K562 (cell line): Measurements from ENCODE around the gene CYB561A3. TPM values are rescaled to one million over a fixed set of nuclear protein-coding genes. Genes with fewer than 3 reads are reported as not detected.

Experiments
- ATAC-seq: fragments of 200-7000 bp; cut with Tn5 transposase; 3 replicates; pipeline ENCODE4 v1.9.1; 2020; ENCODE audit warnings: moderate library complexity
- BruUV-seq: library from RNA; stranded (reverse); fragments of 400-500 nt; replicated peaks from 2 replicates; lab custom pipeline; 2021; lab: Mats Ljungman, UMichigan
- CTCF ChIA-PET: fragments of 300-600 bp; formaldehyde crosslinking; extraction: SDS; loops from one replicate; lab custom pipeline; 2021; ENCODE audit warnings: low intra/inter-chr PET ratio; lab: Yijun Ruan, JAX
- POLR2A ChIA-PET: fragments of 300-600, 350-650 bp; sonication (Branson Sonifier 250); formaldehyde crosslinking; extraction: SDS; loops from one replicate; lab custom pipeline; 2021; ENCODE audit warnings: antibody characterized with exemption, inconsistent platforms; lab: Yijun Ruan, JAX
- DNase-seq, 4 experiments: peaks; one replicate each; pipeline versions ENCODE4 v3.0.0 to v3.0.0-alpha.2; 2011 to 2018; ENCODE audit warnings: low spot score in 3 of 4, mixed read lengths in 3 of 4; ENCODE audit errors: extremely low read depth in 1 of 4
- FAIRE-seq: peaks from 2 replicates; lab custom pipeline; 2011; peaks lifted over from hg19 to GRCh38; lab: Jason Lieb, UNC
- H2AFZ ChIP-seq: 2 replicates; pipeline ENCODE4 v1.6.0; 2011; ENCODE audit warnings: low read depth, low read length, control low read depth, inconsistent platforms
- H3K27ac ChIP-seq: fragments of 200-600 bp; 3 replicates; pipeline ENCODE4 v1.8.0; 2011; ENCODE audit warnings: low read depth, mild to moderate bottlenecking, control low read depth, inconsistent platforms, low read length, moderate library complexity, mixed read lengths; ENCODE audit errors: extremely low read depth
- H3K27me3 ChIP-seq, 2 experiments: fragments of 300-600 bp in 1 of 2; 2 replicates in 1 of 2; 3 replicates in 1 of 2; pipeline versions ENCODE4 v1.6.0 to v1.8.0; 2011; ENCODE audit warnings: inconsistent platforms in 2 of 2, low read length in 2 of 2, mild to moderate bottlenecking in 1 of 2, mixed read lengths in 1 of 2, moderate library complexity in 1 of 2; ENCODE audit not compliant: control insufficient read depth in 2 of 2, insufficient read depth in 2 of 2
- H3K36me3 ChIP-seq: fragments of 300-600 bp; 3 replicates; pipeline ENCODE4 v1.8.0; 2011; ENCODE audit warnings: mild to moderate bottlenecking, low read length, inconsistent platforms; ENCODE audit not compliant: control insufficient read depth, insufficient read depth
- H3K4me1 ChIP-seq, 2 experiments: fragments of 200-600 bp in 1 of 2; replicated peaks in 1 of 2; 2 replicates in 1 of 2; 3 replicates in 1 of 2; pipeline versions ENCODE4 v1.5.1 to v1.8.0; 2011; ENCODE audit warnings: inconsistent platforms in 2 of 2, low read length in 2 of 2, mild to moderate bottlenecking in 1 of 2, mixed read lengths in 1 of 2, moderate library complexity in 1 of 2; ENCODE audit not compliant: control insufficient read depth in 2 of 2, insufficient read depth in 2 of 2
- H3K4me2 ChIP-seq: 2 replicates; pipeline ENCODE4 v1.6.1; 2011; ENCODE audit warnings: low read length, control low read depth, inconsistent platforms, mixed read lengths; ENCODE audit not compliant: insufficient read depth
- H3K4me3 ChIP-seq: fragments of 200-600 bp; sonication (generic), shearing (Covaris generic); 2 replicates; pipeline ENCODE4 v1.5.1; 2016; ENCODE audit warnings: control low read depth, inconsistent platforms
- H3K79me2 ChIP-seq: fragments of 200-600 bp; 3 replicates; pipeline ENCODE4 v1.8.0; 2011; ENCODE audit warnings: low read length, inconsistent platforms; ENCODE audit not compliant: control insufficient read depth, insufficient read depth
- H3K9ac ChIP-seq, 2 experiments: 2 replicates each; pipeline versions ENCODE4 v1.6.0 to v1.6.1; 2011; ENCODE audit warnings: low read depth in 2 of 2, low read length in 2 of 2, control low read depth in 1 of 2, inconsistent platforms in 1 of 2, mild to moderate bottlenecking in 1 of 2, mixed read lengths in 1 of 2; ENCODE audit not compliant: insufficient read depth in 1 of 2
- H3K9me1 ChIP-seq: one replicate; pipeline ENCODE4 v1.6.0; 2011; ENCODE audit warnings: inconsistent platforms, mild to moderate bottlenecking, low read length, moderate library complexity; ENCODE audit not compliant: control insufficient read depth, insufficient read depth
- H3K9me3 ChIP-seq: replicated peaks from 2 replicates; pipeline ENCODE4 v1.5.1; 2011; ENCODE audit warnings: low read depth, low read length, inconsistent platforms; ENCODE audit not compliant: control insufficient read depth, insufficient read depth
- H4K20me1 ChIP-seq: replicated peaks from 2 replicates; pipeline ENCODE4 v1.6.1; 2011; ENCODE audit warnings: low read length, inconsistent platforms, mixed read lengths; ENCODE audit not compliant: control insufficient read depth, insufficient read depth
- ARNT ChIP-seq, 2 experiments: fragments of 450-650 bp; IDR thresholded peaks; 2 replicates each; pipeline ENCODE4 v1.6.1; 2016; ENCODE audit warnings: mild to moderate bottlenecking in 1 of 2
- ATF3 ChIP-seq, 2 experiments: fragments of 450-650 bp in 1 of 2; sonication (generic) in 1 of 2; formaldehyde crosslinking in 1 of 2; IDR thresholded peaks in 1 of 2; conservative IDR thresholded peaks in 1 of 2; 2 replicates each; pipeline versions ENCODE4 v1.6.1 to v1.8.1; 2016 to 2023; ENCODE audit warnings: mild to moderate bottlenecking in 2 of 2, moderate library complexity in 2 of 2, inconsistent platforms in 1 of 2, missing genetic modification reagents in 1 of 2
- ATF7 ChIP-seq: fragments of 450-650 bp; IDR thresholded peaks from 2 replicates; pipeline ENCODE4 v1.7.1; 2014; ENCODE audit warnings: mild to moderate bottlenecking, moderate library complexity
- BCOR ChIP-seq: fragments of 450-650 bp; IDR thresholded peaks from 2 replicates; pipeline ENCODE4 v1.6.1; 2016
- CLOCK ChIP-seq: fragments of 250-450 bp; sonication (Bioruptor Pico); IDR thresholded peaks from 2 replicates; pipeline ENCODE4 v1.4.0; 2020; ENCODE audit warnings: mild to moderate bottlenecking, moderate library complexity, borderline replicate concordance
- CREB1 ChIP-seq, 2 experiments: sonication (generic) in 1 of 2; formaldehyde crosslinking in 1 of 2; IDR thresholded peaks; 2 replicates each; pipeline versions ENCODE4 v1.6.1 to v1.8.0; 2012 to 2022; ENCODE audit warnings: inconsistent platforms in 1 of 2, mild to moderate bottlenecking in 1 of 2, missing genetic modification reagents in 1 of 2, moderate library complexity in 1 of 2
- HMG20A ChIP-seq: fragments of 450-650 bp; formaldehyde crosslinking; conservative IDR thresholded peaks from 2 replicates; pipeline ENCODE4 v1.4.0; 2020; ENCODE audit warnings: mild to moderate bottlenecking, mixed read lengths
- KDM1A ChIP-seq, 2 experiments: fragments of 450-650 bp; IDR thresholded peaks; 2 replicates each; pipeline ENCODE4 v1.6.1; 2016; ENCODE audit warnings: mild to moderate bottlenecking in 2 of 2
- NFIX ChIP-seq: fragments of 250-450 bp; sonication (Bioruptor Pico); IDR thresholded peaks from 2 replicates; pipeline ENCODE4 v1.4.0; 2020; ENCODE audit warnings: low read depth, mild to moderate bottlenecking, moderate library complexity
- PCBP2 ChIP-seq: fragments of 200-400 bp; formaldehyde crosslinking; IDR thresholded peaks from 2 replicates; pipeline ENCODE4 v1.6.1; 2018; ENCODE audit warnings: low read length, low read depth, mild to moderate bottlenecking, moderate library complexity; ENCODE audit not compliant: poor library complexity, severe bottlenecking
- POLR2A ChIP-seq: fragments of 450-650 bp; conservative IDR thresholded peaks from 2 replicates; pipeline ENCODE4 v1.6.1; 2016
- RNF2 ChIP-seq: sonication (generic); IDR thresholded peaks from 2 replicates; pipeline ENCODE4 v1.6.1; 2016
- SMAD2 ChIP-seq: fragments of 150-350 bp; IDR thresholded peaks from 2 replicates; pipeline ENCODE4 v1.6.1; 2014; ENCODE audit warnings: low read depth, mild to moderate bottlenecking, low read length
- ZC3H11A ChIP-seq: IDR thresholded peaks from 2 replicates; pipeline ENCODE4 v1.6.1; 2012; ENCODE audit warnings: low read depth, low read length, improper control_type of control experiment
- ZFP36 ChIP-seq: fragments of 150-350 bp; IDR thresholded peaks from 2 replicates; pipeline ENCODE4 v1.6.1; 2018; ENCODE audit warnings: low read length, low read depth; ENCODE audit not compliant: partially characterized antibody
- ZNF212 ChIP-seq: fragments of 450-650 bp; formaldehyde crosslinking; IDR thresholded peaks from 2 replicates; pipeline ENCODE4 v1.4.0; 2020; ENCODE audit warnings: mild to moderate bottlenecking
- ZNF280B ChIP-seq: fragments of 250-450 bp; sonication (Bioruptor Pico); IDR thresholded peaks from 2 replicates; pipeline ENCODE4 v1.5.1; 2021; ENCODE audit warnings: mild to moderate bottlenecking
- ZNF316 ChIP-seq: fragments of 450-650 bp; IDR thresholded peaks from 2 replicates; pipeline ENCODE4 v1.6.1; 2016
- ZNF668 ChIP-seq: fragments of 250-450 bp; sonication (Bioruptor Pico); IDR thresholded peaks from 2 replicates; pipeline ENCODE4 v1.8.0; 2022; ENCODE audit warnings: mild to moderate bottlenecking, inconsistent platforms
- ZNF695 ChIP-seq: fragments of 450-650 bp; formaldehyde crosslinking; IDR thresholded peaks from 2 replicates; pipeline ENCODE4 v1.4.0; 2020; ENCODE audit warnings: mild to moderate bottlenecking, moderate library complexity
- WGBS: fragments of 100-300 bp; shearing (Covaris generic); methylation state at CpG from one replicate; pipeline ENCODE4 v1.1.6; 2016; ENCODE audit warnings: low coverage, mixed read lengths; ENCODE audit not compliant: insufficient coverage; ENCODE audit errors: missing lambda C conversion rate; 5-methylcytosine and 5-hydroxymethylcytosine counted together
- in situ Hi-C: fragments of 300-500 bp; cut with MboI; formaldehyde crosslinking; loops from 4 replicates; pipeline ENCODE4 v1.15.0; 2018; ENCODE audit warnings: inconsistent platforms, mixed read lengths
- intact Hi-C: fragments of 100-400 bp; cut with micrococcal nuclease; formaldehyde crosslinking; loops from 2 replicates; pipeline ENCODE4 v1.14.2; 2022
- polyA plus RNA-seq, 8 experiments: library from polyadenylated mRNA; depleted of rRNA in 4 of 8; stranded (reverse) in 5 of 8; unstranded in 3 of 8; fragments of >200 nt; fragmentation: Nextera tagmentation in 2 of 8; fragmentation: Illumina TruSeq in 1 of 8; extraction: Ambion mirVana in 2 of 8; extraction: Trizol in 1 of 8; gene quantifications; 2 replicates each; pipeline versions ENCODE4 v1.2.1 to v1.2.3, GENCODE V29; 2011 to 2014; ENCODE audit warnings: inconsistent platforms in 1 of 8, missing spikeins in 1 of 8
- total RNA-seq, 7 experiments: library from RNA; depleted of rRNA in 6 of 7; stranded (reverse); fragments of >200 nt in 6 of 7; fragmentation: Illumina TruSeq in 2 of 7; extraction: Trizol in 2 of 7; gene quantifications; 2 replicates each; pipeline versions ENCODE4 v1.2.1 to v1.2.3, GENCODE V29; 2011 to 2021; ENCODE audit warnings: low replicate concordance in 1 of 7

Gene CYB561A3
- total and polyA plus RNA-seq, 9 of the 15 experiments (the other 6 are each of a cell fraction or from before 2014, with no cell fraction given) = 29.2 to 78.9 (median 37.9) TPM

GRCh38 chr11:61340979-61341378 lies 20.7 kb downstream of the CYB561A3 start:
- H3K27ac ChIP-seq = no peak overlapping the region
- POLR2A ChIA-PET = interaction anchor here (1.6 to 3.1 kb wide), 3 partner anchors 10 to 20 kb away, joined by 7 to 29 read pairs (median 8); partner anchors contain the start of genes CYB561A3 and TMEM138
- H3K27me3 ChIP-seq = no peaks in the 10 kb centered on the region
- no peak overlapping the region for H2AFZ ChIP-seq
- intact Hi-C loops = no loop called here
- H3K9me3 ChIP-seq = no peaks in the 10 kb centered on the region
- in situ Hi-C loops = no loop called here
- H3K79me2 ChIP-seq = peaks cover 2% of the 10 kb centered on the region; the same call in 1 of the 3 replicates
- H4K20me1 ChIP-seq = no peaks in the 10 kb centered on the region
- H3K36me3 ChIP-seq = peaks cover 28% of the 10 kb centered on the region; the same call in 2 of the 3 replicates
- no peaks in the 10 kb centered on the region for H3K9me1 ChIP-seq
- no TSS peak for BruUV-seq
- DNase-seq (no peak), ATAC-seq (no peak), FAIRE-seq (no peak)
- CTCF ChIA-PET = interaction anchor here (0.7 kb wide), 1 partner anchor 510 kb away, joined by 4 read pairs; no protein-coding TSS in a partner anchor
- TF ChIP-seq ARNT (IDR thresholded peaks at IDR 0.05) = no peak
- TF ChIP-seq POLR2A = no peak
- TF ChIP-seq ZFP36 = peak; percentile 52
- TF ChIP-seq ZNF316 = no peak
- no peak for TF ChIP-seq ZNF280B (CRISPR knock-in tag)
- TF ChIP-seq KDM1A (IDR thresholded peaks at IDR 0.05) = 0 out of 4 replicates have a peak, but pooled peaks have one; percentile 27 to 44
- no peak for TF ChIP-seq CREB1 (IDR thresholded peaks at IDR 0.05)
- no peak for TF ChIP-seq CREB1 (CRISPR knock-in tag; IDR thresholded peaks at IDR 0.05)
- no peak for TF ChIP-seq ZNF212
- TF ChIP-seq RNF2 = no peak
- TF ChIP-seq SMAD2 = no peak
- TF ChIP-seq NFIX (CRISPR knock-in tag) = no peak
- no peak for TF ChIP-seq HMG20A
- no peak for TF ChIP-seq PCBP2
- no peak for TF ChIP-seq ATF7
- no peak for TF ChIP-seq ZC3H11A
- no peak for TF ChIP-seq CLOCK (CRISPR knock-in tag)
- no peak for TF ChIP-seq ZNF668 (CRISPR knock-in tag)
- peak; percentile 69 for TF ChIP-seq BCOR
- TF ChIP-seq ATF3 (IDR thresholded peaks at IDR 0.05) = no peak
- TF ChIP-seq ATF3 (CRISPR knock-in tag; conservative IDR thresholded peaks at IDR 0.05) = no peak
- TF ChIP-seq ZNF695 = no peak
- no peak overlapping the region for H3K4me3 ChIP-seq
- no peak overlapping the region for H3K4me2 ChIP-seq
- peaks cover 43 to 72% of the 10 kb centered on the region in 2 experiments; a peak in 4 of 5 replicates for H3K4me1 ChIP-seq
- 100% methylated on average over 2 of the region's 2 CpGs for WGBS
- H3K9ac ChIP-seq = no peak overlapping the region
